Stimulated activated CD4-positive, alpha-beta T cell treated with anti-CD3 and anti-CD28 coated beads, Interleukin-4, amount 100 ng/mL, for 24 hours (primary cell): ENCODE measurements around the gene SLC25A20.
A peak's percentile ranks its signal among the peaks of the same experiment; 100 is the strongest.

Experiments used
- DNase-seq: peaks from one replicate; pipeline ENCODE4 v3.0.0-alpha.2; 2020

Gene SLC25A20

DNA sequence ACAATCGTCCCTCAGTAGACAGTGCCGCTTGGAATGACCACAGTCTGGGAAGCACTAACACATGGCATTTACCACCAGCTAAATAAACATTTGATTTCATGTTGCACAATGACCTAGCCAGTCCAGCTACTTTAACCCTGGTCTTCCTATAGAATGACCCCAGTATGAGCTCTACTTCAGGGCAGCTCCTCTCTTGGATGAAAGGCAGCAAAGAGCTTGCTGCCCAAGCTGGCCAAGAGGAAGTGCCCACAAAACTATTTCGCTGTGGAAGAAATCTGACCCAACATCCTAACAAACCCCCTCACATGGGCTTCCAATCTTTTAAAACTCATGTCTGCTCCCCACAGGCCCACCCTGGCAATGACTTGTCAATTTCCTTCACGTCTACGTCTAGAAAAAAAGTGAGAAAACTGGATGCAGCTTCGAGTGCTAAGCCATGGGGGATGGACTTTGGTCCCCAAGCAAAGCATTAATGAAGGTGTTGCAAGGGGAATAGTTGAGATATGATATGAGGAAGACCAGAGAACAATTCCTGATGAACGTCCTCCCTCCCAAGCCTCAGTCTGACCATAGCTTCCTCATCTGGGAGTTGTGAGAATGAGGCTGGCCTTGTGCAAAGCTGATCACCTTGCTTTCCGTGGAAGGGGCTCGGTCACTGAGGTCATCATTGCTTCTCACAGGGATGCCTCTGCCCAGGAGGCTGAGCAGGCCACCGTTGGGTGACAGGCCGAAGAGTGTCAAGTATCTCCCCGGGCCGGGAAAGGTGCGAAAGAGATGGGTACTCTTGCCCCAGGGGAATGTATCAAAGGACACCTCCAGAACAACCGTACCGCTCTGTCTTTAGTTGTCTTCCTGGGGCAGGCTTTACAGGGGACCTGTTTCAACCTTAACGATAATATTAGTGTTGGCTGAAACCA lies 964 bp downstream of the SLC25A20 start:
- DNase-seq = peak; percentile 5

DNA sequence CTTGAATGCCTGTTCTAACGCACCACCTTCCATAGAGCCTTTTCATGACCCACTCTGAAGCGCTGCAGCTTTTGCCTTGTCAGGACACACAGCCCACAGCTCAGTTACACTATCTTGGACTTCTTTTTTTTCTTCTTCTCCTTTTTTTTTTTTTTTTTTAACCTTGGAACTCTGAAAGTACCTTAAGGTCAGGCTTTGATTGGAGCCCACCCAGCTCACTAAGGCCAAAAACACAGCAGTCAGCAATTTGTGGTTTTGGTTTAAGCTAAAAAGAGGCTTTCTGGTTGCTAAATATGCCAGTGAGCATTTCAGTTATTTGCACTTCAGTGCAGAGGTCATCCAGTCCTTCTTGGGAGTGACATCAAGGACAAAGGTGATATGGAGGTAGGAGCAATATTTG lies 1.7 kb downstream of the SLC25A20 start:
- no peak for DNase-seq

DNA sequence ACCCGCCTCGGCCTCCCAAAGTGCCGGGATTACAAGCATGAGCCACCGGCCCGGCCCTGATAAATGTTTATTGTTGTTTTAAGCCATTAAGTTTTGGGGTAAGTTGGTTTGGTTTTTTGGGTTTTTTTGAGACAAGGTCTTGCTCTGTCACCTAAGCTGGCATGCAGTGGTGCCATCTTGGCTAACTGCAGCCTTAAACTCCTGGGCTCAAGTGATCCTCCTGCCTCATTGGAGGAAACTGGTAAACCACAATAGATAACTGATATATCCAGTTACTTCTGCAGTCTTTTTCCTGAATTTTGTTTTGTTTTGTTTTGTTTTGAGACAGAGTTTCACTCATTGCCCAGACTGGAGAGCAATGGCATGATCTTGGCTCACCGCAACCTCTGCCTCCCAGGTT lies 4.2 kb downstream of the SLC25A20 start:
- DNase-seq = no peak

DNA sequence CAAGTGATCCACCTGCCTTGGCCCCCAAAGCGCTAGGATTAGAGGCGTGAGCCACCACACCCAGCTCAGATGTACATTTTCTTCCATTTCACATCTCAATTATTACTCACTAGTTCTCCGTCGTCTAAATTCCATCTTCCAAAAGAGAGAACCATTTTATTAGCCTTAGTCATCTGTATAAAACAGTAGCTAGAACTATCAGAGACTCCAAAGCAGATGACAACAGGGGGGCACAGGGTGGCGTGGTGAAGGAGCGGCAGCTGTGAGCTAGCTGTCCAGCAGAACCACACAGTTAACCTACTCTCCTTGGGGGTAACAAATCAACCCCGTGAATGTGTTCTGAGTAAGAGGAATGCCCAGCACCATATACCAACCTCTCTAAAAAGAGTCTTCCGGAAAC lies 7.1 kb downstream of the SLC25A20 start:
- no peak for DNase-seq

DNA sequence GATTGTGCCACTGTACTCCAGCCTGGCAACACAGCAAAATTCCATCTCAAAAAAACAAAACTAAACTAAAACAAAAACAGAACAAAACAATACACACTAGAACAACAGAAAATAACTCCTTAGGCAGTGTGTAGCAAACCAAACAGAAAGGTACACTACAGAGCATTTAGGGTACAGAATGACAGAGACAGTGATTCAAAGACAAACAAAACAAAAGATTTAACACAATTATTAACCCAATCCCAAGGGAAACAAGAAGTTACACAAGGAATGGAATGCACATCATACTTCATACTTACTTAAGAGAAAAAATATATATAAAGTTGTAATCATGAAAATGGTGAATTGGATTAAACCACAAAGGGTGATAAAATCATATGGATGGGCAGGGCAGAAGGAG lies 12.9 kb downstream of the SLC25A20 start:
- no peak for DNase-seq

DNA sequence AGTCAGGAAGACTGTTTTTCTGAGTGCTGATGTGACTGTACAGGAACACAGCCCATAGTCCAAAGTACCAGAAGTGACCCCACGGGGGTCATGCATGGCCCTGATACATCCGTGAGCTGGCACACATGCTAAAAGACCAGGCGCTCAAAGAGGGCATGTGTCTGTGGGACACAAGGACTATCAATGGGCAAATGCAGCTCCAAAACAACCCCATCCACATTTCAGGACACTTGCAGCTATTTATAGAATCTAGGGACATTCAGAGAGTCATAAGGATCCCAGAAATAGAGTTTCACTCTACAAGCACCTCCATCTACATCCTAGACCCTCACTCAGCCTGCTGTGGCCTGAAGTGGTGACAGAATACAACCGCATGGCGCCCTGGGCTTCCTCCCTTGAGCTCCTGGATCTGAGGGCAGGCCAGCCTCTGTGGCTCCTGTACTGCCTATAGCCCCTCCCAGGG lies 17.0 kb downstream of the SLC25A20 start:
- DNase-seq = no peak

DNA sequence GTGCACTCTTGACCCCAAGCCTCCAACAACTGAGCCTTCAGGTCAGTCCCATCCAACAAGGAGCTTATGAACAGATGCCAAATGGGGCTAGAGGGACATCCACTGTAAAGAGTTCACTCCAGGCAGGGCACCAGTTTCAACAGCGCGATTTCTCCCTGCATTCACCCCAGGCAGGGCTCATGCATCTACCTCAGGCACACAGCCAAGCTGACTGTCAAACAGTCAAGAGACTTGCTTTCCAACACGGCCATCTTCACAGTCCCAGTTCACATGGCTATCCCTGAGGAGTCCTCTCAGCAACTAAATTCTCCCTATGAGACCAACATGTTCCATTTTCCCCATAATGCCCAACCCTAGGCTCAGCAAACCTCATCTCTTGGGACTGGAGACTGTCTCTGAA lies 17.7 kb downstream of the SLC25A20 start:
- DNase-seq = no peak

DNA sequence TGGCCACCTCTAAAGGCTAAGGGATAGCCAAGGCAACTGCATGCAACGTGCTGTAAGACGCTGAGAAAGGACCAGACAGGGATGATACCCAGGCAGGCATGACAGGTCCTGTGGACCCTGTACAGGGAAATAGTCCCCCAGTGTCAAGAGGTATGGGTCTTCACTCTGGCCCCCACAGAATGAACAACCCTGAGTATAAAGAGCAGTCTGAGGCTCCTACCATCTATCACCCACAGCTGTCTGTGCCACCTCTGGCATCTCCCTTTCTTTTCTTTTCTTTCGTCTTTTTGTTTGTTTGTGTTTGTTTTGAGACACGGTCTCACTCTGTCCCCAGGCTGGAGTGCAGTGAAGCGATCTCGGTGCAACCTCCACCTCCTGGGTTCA lies 18.7 kb downstream of the SLC25A20 start:
- DNase-seq = no peak

DNA sequence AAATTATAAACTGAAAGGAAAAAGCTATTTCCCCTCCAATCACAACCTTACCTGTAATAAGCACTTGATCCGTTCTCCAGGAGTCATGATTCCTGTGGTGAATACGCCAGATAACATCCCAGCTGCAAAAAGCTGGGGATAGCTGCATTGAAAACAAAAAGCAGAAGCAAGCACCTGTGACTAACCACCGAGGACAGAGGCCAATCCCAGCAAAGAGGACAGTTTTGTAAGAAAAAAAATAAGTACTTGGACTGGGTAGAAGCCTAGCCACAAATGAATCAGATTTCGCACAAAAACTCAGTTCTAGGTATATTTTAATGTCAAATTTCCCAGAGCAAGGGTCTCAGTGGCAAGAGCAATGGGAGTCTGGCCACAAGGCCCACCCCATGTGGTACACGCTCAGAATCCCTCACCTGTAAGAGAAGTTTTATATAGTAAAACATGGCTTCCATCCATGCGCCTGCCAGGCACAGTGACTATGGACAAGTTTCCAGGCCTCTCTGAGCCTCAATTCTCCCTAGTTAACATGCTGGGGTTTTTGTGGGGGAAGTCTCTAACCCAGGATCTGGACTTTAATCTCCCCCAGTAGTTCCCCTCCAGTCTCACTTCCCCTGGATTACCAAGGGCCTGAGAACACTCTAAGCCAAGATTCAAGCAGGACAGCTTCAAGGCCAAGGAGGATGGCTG lies 19.2 kb downstream of the SLC25A20 start:
- DNase-seq = no peak

DNA sequence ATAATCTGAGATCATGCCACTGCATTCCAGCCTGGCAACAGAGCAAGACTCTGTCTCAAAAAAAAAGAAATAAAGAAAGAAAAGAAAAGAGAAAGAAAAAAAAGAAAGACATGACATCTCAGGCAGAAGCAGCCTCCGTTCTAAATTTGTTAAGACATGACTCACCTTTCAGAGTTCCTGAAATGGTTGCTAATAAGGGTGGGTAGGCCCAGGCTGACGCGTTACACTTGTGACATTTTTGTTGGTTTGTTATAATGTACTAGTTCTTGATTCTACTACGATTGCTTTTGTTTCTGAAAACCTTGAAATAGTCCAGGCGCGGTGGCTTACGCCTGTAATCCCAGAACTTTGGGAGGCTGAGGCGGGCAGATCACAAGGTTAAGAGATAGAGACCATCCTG lies 21.0 kb downstream of the SLC25A20 start:
- DNase-seq = no peak

DNA sequence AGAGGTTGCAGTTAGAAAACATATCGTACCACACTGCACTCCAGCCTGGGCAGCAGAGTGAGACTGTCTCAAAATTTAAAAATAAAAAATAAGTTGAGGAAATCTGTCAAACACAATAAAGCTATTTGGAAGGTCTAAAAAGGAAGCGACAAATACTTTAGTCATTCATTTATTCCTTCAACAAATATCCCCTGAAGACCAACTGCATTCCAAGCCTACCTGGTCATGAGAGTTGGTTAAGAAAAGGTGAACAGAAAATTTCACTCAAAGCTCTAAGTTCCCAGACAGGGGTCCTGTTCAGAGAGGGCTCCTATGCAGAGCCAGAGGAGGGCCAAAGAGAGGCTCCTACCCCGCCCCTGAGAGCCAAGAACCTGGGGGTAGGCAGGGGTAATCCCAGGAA lies 35.6 kb downstream of the SLC25A20 start:
- no peak for DNase-seq

DNA sequence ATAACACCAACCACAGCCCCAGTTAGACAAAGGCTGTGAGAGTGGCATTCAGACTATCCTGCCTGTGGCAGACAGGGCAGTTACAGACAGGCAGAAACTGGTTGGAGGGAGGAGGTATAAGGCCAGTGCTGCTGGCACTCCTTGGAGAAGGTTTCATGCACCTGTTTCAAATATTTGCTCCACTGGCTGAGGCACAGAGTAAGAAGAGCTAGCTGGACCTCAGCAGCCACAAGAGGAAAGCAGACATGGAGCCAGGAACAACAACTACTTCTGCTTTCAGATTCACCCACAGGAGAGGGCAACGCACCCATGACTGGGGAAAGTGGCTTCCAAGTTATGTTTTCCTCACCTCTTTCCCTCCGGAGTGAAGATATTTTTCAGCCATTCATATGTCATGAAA lies 39.5 kb downstream of the SLC25A20 start:
- no peak for DNase-seq

DNA sequence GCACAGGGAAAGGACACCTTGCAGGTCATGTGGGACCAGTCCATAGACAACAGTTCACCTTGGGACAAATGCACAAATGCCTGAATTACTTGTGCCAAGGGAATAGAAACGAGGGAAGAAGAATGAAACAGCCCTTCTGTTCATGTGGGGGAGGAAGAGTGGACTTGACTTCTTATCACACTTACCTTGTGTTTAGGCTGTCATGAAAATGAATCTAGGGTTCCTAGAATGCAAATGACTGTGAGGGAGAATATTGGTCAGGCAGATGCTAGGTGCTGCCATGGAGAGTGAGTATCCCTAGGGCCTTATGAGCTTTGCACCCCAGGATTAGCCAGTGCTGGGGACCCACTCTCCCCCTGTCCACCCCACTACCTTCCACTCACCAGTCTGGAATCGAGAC lies 40.0 kb downstream of the SLC25A20 start:
- DNase-seq = no peak

DNA sequence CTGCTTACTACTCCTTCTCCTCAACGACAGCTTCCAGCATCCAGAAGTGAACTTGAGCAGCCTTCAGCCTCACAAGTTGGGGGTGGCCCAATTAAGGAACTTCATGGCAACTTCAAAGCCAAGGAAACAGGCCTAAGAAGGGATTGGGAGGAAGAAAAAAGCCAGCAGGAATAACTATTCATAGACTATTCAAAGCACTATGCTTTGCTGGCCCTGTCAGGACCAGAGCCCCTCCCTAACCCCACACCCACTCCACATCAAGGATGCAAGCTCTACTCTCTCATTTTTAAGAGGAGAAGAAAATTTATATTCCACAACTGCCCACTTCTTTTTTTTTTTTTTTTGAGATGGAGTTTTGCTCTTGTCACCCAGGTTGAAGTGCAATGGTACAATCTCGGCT lies 41.0 kb downstream of the SLC25A20 start:
- no peak for DNase-seq

DNA sequence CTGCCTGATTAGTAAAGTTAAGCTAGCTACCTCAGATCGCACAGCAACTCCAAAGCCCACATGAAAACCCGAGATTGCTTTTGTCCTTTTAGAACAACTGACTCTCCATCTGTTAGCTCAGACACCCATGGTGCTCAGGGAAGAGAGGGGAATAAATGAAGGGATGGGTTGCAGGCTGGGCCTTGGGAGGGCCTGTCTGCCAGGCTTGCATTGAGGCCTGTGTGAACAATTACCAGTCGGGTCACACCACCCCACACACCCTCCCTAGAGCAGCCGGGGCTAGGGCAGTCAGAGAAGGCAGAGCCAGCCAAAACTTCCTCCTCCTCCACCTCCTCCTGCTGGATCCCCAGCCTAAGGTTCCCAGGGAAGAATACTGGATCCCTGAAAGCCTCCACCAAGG lies 42.2 kb downstream of the SLC25A20 start:
- no peak for DNase-seq

DNA sequence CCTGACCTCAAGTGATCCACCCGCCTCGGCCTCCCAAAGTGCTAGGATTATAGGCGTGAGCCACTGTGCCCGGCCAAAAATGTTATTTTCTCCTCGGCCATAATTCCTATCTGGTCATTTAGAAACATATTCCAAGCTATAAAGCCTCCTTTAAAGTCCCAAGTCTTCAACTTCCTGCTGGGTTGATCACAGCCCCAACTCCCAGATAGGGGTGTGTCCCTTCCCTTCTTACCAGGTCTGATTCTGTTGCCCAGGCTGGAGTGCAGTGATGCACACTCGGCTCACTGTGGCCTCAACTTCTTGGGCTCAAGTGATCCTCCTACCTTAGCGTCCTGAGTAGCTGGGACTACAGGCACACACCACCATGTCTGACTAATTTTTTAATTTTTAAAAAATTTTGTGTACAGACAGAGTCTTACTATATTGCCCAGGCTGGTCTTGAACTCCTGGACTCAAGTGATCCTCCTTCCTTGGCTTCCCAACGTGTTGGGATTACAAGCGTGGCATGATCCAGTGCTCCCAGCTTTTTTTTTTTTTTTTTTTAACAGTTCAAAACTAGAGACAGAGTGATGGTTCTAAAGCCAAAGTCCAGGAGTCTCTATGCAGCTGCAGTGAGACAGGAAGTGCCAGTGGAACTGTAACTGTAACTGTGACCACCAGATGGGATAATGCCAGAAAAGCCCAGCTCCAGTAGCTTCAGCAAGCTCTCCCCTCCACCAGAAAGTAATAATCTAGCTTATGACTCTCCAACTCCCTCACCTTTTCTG lies 42.8 kb downstream of the SLC25A20 start:
- no peak for DNase-seq

DNA sequence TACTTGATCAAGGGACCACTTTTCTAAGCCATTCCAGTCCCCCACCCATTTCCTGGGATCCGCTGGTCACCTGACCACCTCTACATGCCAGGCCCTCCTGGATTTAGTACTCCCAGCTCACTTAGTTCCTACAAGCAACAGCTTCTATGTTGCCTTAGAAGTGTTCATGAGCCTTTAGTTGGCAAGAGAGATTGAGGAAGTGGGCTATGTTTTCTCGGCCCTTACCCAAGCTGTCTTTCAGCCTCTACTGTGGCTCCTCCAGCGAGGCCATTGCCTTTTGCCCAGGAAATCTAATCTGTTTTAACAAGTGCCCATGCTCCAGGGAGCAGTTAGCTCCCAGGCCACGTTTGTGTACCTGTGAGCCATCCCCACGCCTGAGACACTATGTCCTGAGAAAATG lies 46.5 kb downstream of the SLC25A20 start:
- DNase-seq = no peak

DNA sequence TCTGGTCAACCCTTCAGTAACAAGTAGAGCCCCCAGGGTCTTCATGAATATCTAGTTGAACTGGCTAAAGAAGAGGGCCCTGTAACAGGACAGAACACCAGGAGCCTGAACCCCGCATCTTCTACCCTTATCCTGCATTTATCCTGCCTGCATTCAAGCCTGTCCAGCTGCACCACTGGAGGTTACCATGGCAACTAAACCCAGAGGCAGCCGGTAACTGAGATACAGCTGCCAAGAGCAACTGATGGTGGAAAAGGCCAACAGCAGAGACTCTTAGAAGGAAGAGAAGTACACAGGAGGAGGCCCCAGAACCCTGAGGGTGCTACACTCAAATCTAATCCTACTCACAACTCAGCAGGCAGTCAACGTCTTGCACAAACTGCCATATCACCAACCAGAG lies 47.3 kb downstream of the SLC25A20 start:
- DNase-seq = no peak

DNA sequence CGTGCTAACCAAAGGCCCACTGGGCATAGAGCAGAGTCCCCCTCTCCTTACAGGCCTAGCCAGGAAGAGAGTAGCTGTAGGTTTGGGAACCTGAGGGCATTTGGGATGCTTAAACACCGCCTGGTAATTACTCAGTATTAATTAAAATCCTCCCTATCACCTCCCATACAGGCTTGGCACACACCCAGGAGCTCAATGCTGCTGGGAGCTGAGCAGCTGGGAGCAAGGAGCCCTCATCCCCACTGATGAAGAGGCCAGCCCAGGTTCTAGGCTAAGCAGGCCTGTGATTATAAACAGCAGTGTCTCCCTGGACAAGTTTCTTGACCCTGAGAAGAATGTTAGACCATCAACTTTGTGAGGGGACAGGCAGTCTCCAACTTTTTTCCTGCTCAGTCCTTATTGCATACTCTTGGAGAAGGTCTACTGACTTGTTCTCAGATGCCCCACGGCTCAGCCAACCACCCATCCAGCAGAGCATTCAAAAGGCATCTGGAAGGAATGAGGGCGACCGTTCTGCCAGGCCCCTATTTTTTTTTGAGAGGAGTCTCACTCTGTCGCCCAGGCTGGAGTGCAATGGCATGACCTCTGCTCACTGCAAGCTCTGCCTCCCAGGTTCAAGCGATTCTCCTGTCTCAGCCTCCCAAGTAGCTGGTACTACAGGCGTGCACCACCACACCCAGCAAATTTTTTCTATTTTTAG lies 49.7 kb downstream of the SLC25A20 start:
- DNase-seq = no peak

DNA sequence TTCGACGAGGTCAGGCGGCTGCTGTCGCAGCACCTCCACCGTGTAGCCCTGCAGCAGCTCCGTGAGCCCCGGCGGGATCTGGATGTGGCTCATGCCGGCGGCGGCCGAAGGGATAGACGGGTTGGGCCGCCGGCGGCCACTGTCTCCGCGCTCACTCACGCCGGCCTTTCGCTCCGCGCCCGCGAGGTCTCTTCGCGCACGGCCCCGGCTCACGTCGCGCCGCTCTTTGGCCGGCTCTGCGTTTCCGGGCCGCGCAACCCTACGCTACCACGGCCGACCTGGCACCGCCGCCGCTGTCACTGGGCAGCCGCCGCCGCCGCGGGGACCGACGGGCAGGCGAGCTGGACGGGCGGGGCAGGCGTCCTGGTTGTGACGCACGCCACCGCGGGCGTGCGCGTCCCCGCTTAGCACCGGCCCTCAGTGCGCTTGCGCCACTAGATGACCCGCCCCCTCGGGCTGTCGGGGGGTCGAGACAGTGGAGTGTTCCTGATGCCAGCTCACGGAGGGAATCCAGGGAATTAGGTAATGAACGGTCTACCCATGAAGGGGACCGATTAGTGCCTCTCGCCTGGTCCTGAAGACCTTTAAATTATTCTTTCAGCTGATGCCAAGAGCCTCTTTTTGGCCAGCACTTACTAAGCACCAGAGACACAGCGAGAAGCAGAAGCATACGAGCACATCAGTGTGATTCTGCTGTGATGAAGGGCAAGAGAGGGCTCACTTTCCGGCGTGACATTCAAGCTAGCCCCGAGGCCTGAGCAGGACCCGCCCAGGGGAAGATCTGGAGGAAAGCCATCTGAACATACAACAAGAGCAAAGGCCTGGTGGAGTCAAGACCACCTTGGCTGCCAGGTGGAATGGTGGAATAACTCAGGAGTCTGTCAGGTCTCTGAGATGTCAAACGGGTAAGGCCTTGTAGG lies 50.9 kb downstream of the SLC25A20 start, which contains the start of gene PRKAR2A:
Gene PRKAR2A, minus strand, starts transcription at position 371 of the 920 bp plus-strand sequence. Its CDS starts 278 bp downstream, at position 93.
- DNase-seq = peak; percentile 83

DNA sequence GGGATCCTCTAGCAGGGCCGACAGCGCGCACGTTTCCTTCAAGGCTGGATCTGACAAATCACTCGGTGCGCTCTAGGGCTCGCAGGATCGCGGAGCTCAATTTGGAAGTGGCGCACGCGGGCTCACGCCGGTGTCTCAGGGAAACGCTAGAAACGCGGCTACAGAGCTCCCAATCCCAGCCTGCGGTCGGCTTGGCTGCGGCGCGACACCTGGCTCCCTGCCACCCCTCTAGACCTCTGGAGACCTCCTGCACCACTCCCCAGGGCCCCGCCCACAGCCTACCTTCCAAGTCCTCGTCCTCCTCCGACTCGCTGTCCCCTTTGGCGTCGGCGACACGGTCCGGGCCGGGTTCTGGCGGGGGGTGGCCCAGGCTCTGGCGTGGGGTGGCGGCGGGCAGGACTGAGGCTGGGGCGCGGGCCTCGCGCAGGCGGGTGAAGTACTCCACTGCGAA lies 51.6 kb downstream of the SLC25A20 start:
- peak; percentile 53 for DNase-seq

DNA sequence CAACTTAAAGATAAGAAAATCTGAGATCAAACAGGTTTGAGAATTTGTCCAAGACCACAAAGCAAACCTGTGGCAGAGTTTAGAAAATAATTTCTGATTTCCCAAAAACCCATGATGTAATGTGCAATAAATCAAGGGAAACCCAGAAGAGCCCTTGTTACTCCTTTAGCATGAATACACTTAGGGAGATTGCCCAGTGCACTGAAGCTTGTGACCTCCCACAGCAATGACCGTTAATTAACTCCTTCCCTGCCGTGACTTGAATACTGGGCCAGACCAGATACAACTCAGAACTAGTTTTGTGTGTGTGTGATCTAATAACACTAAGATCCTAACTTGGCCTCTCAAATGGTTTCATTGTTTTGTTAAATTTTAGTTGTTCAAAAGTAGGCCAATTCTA lies 53.5 kb downstream of the SLC25A20 start:
- no peak for DNase-seq
